SK-N-SH (cell line): Measurements from ENCODE around the gene DIAPH1. TPM values are rescaled to one million over a fixed set of nuclear protein-coding genes. Genes with fewer than 3 reads are reported as not detected.

Experiments used
- CTCF ChIA-PET: fragments of 300-600, 350-600 bp; formaldehyde crosslinking; extraction: SDS; loops from one replicate; lab custom pipeline; 2021; lab: Yijun Ruan, JAX
- POLR2A ChIA-PET: fragments of 350-600 bp; sonication (Branson Sonifier 250); formaldehyde crosslinking; extraction: SDS; loops from one replicate; lab custom pipeline; 2020; ENCODE audit warnings: antibody characterized with exemption, inconsistent platforms; lab: Yijun Ruan, JAX
- DNase-seq: peaks from one replicate; pipeline ENCODE4 v3.0.0; 2012
- H2AFZ ChIP-seq: fragments of 200-600 bp; sonication (generic); 2 replicates; pipeline ENCODE4 v1.8.1; 2016; ENCODE audit warnings: antibody characterized with exemption, mild to moderate bottlenecking, low read depth
- H3F3A ChIP-seq: fragments of 200-600 bp; sonication (generic); replicated peaks from 2 replicates; pipeline ENCODE3; 2016; ENCODE audit warnings: antibody characterized with exemption, mild to moderate bottlenecking; ENCODE audit not compliant: insufficient read depth
- H3K27ac ChIP-seq, 2 experiments: fragments of 200-500 bp in 1 of 2; fragments of 200-600 bp in 1 of 2; sonication (Bioruptor generic) in 1 of 2; sonication (generic), shearing (Covaris generic) in 1 of 2; 2 replicates each; pipeline versions ENCODE4 v1.5.1 to v1.6.1; 2014 to 2016; ENCODE audit warnings: low read depth in 2 of 2, inconsistent platforms in 1 of 2, low read length in 1 of 2, mild to moderate bottlenecking in 1 of 2, mixed read lengths in 1 of 2
- H3K27me3 ChIP-seq: fragments of 200-600 bp; sonication (generic), shearing (Covaris generic); 2 replicates; pipeline ENCODE4 v1.6.1; 2016; ENCODE audit warnings: mixed run types; ENCODE audit not compliant: insufficient read depth
- H3K36me3 ChIP-seq, 2 experiments: fragments of 200-500 bp in 1 of 2; fragments of 200-600 bp in 1 of 2; sonication (Bioruptor generic) in 1 of 2; sonication (generic) in 1 of 2; replicated peaks in 1 of 2; 2 replicates each; pipeline versions ENCODE3 to v1.5.1; 2014 to 2016; ENCODE audit warnings: low read length in 1 of 2, mild to moderate bottlenecking in 1 of 2; ENCODE audit not compliant: insufficient read depth in 2 of 2, control insufficient read depth in 1 of 2
- H3K4me1 ChIP-seq, 2 experiments: fragments of 200-500 bp in 1 of 2; fragments of 200-600 bp in 1 of 2; sonication (Bioruptor generic) in 1 of 2; sonication (generic), shearing (Covaris generic) in 1 of 2; 2 replicates each; pipeline versions ENCODE4 v1.5.1 to v1.6.1; 2014 to 2016; ENCODE audit warnings: low read depth in 1 of 2, low read length in 1 of 2, mixed run types in 1 of 2; ENCODE audit not compliant: insufficient read depth in 2 of 2, control insufficient read depth in 1 of 2
- H3K4me2 ChIP-seq: fragments of 200-600 bp; sonication (generic), shearing (Covaris generic); 2 replicates; pipeline ENCODE4 v1.6.1; 2017; ENCODE audit warnings: mixed run types
- H3K4me3 ChIP-seq, 2 experiments: fragments of 200-500 bp in 1 of 2; fragments of 200-600 bp in 1 of 2; sonication (Bioruptor generic) in 1 of 2; sonication (generic), shearing (Covaris generic) in 1 of 2; 2 replicates each; pipeline versions ENCODE4 v1.5.1 to v1.8.1; 2014 to 2016; ENCODE audit warnings: low read depth in 2 of 2, inconsistent platforms in 1 of 2, low read length in 1 of 2, mild to moderate bottlenecking in 1 of 2, mixed read lengths in 1 of 2, moderate library complexity in 1 of 2
- H3K79me2 ChIP-seq: fragments of 200-600 bp; sonication (generic); 2 replicates; pipeline ENCODE4 v1.8.1; 2017; ENCODE audit warnings: mild to moderate bottlenecking; ENCODE audit not compliant: insufficient read depth
- H3K9ac ChIP-seq: fragments of 200-600 bp; sonication (generic); 2 replicates; pipeline ENCODE4 v1.6.1; 2017; ENCODE audit warnings: mixed run types
- H3K9me2 ChIP-seq: fragments of 200-600 bp; sonication (generic); 2 replicates; pipeline ENCODE4 v1.6.1; 2017; ENCODE audit warnings: mixed run types
- H3K9me3 ChIP-seq: fragments of 200-600 bp; sonication (generic); 2 replicates; pipeline ENCODE4 v1.6.1; 2017; ENCODE audit warnings: mixed run types, mild to moderate bottlenecking, moderate library complexity
- H4K20me1 ChIP-seq: fragments of 200-600 bp; sonication (generic); 2 replicates; pipeline ENCODE4 v1.6.1; 2017; ENCODE audit warnings: mild to moderate bottlenecking, mixed run types; ENCODE audit not compliant: insufficient read depth
- CHD2 ChIP-seq: fragments of 150-350 bp; IDR thresholded peaks from 2 replicates; pipeline ENCODE4 v1.6.1; 2018; ENCODE audit warnings: low read length; ENCODE audit not compliant: partially characterized antibody
- ELF1 ChIP-seq: IDR thresholded peaks from 2 replicates; pipeline ENCODE4 v1.4.0; 2012
- EP300 ChIP-seq, 2 experiments: IDR thresholded peaks; 2 replicates each; pipeline versions ENCODE4 v1.4.0 to v1.6.1; 2012; ENCODE audit warnings: borderline replicate concordance in 1 of 2, low read depth in 1 of 2, low read length in 1 of 2
- EZH2phosphoT487 ChIP-seq: fragments of 200-600 bp; sonication (generic); IDR thresholded peaks from 2 replicates; pipeline ENCODE4 v1.6.1; 2017; ENCODE audit warnings: low read depth, mixed run types, mild to moderate bottlenecking, antibody characterized with exemption, moderate library complexity, borderline replicate concordance
- FOSL2 ChIP-seq: IDR thresholded peaks from 2 replicates; pipeline ENCODE4 v1.4.0; 2012; ENCODE audit warnings: low read depth, mild to moderate bottlenecking, moderate library complexity, borderline replicate concordance
- FOXJ3 ChIP-seq: sonication (generic); formaldehyde crosslinking; IDR thresholded peaks from 2 replicates; pipeline ENCODE4 v1.5.1; 2020; ENCODE audit warnings: mild to moderate bottlenecking, missing genetic modification reagents
- FOXM1 ChIP-seq: IDR thresholded peaks from 2 replicates; pipeline ENCODE4 v1.4.0; 2012; ENCODE audit warnings: low read depth, mild to moderate bottlenecking
- GABPA ChIP-seq: IDR thresholded peaks from 2 replicates; pipeline ENCODE4 v1.4.0; 2012; ENCODE audit warnings: low read depth, mild to moderate bottlenecking
- GATA2 ChIP-seq: sonication (generic); formaldehyde crosslinking; IDR thresholded peaks from 2 replicates; pipeline ENCODE4 v1.5.0; 2020; ENCODE audit warnings: mild to moderate bottlenecking, missing genetic modification reagents
- JUND ChIP-seq: IDR thresholded peaks from 2 replicates; pipeline ENCODE4 v1.4.0; 2012
- MAX ChIP-seq: IDR thresholded peaks from 2 replicates; pipeline ENCODE4 v1.4.0; 2012; ENCODE audit warnings: low read depth
- MEF2A ChIP-seq: IDR thresholded peaks from 2 replicates; pipeline ENCODE4 v1.4.0; 2012; ENCODE audit warnings: low read depth, borderline replicate concordance
- MXI1 ChIP-seq: IDR thresholded peaks from 2 replicates; pipeline ENCODE4 v1.6.1; 2012; ENCODE audit warnings: mild to moderate bottlenecking, low read depth, low read length, improper control_type of control experiment
- NRF1 ChIP-seq: IDR thresholded peaks from 2 replicates; pipeline ENCODE4 v1.6.1; 2012; ENCODE audit warnings: low read depth, mild to moderate bottlenecking, low read length
- PBX3 ChIP-seq: IDR thresholded peaks from 2 replicates; pipeline ENCODE4; 2012
- POLR2AphosphoS5 ChIP-seq: IDR thresholded peaks from 2 replicates; pipeline ENCODE4 v1.6.1; 2012; ENCODE audit warnings: low read depth, low read length
- RAD21 ChIP-seq: IDR thresholded peaks from 2 replicates; pipeline ENCODE4 v1.6.1; 2012; ENCODE audit warnings: mild to moderate bottlenecking, low read length
- RCOR1 ChIP-seq: fragments of 150-350 bp; IDR thresholded peaks from 2 replicates; pipeline ENCODE4 v1.6.1; 2017; ENCODE audit warnings: antibody characterized with exemption, low read length
- RFX5 ChIP-seq: IDR thresholded peaks from 2 replicates; pipeline ENCODE4 v1.6.1; 2012; ENCODE audit warnings: mild to moderate bottlenecking, improper control_type of control experiment, low read length
- RXRA ChIP-seq: IDR thresholded peaks from 2 replicates; pipeline ENCODE4 v1.4.0; 2012; ENCODE audit warnings: low read depth, mild to moderate bottlenecking, borderline replicate concordance
- SIN3A ChIP-seq: IDR thresholded peaks from 2 replicates; pipeline ENCODE4 v1.6.1; 2012; ENCODE audit warnings: low read depth, mild to moderate bottlenecking, low read length, moderate library complexity, borderline replicate concordance
- SMC3 ChIP-seq: IDR thresholded peaks from 2 replicates; pipeline ENCODE4 v1.6.1; 2012; ENCODE audit warnings: low read depth, low read length, improper control_type of control experiment
- TAF1 ChIP-seq: IDR thresholded peaks from 2 replicates; pipeline ENCODE4 v1.6.1; 2012; ENCODE audit warnings: low read depth, mild to moderate bottlenecking, low read length, moderate library complexity, borderline replicate concordance
- TCF12 ChIP-seq: IDR thresholded peaks from 2 replicates; pipeline ENCODE4 v1.4.0; 2012
- TEAD4 ChIP-seq: IDR thresholded peaks from 2 replicates; pipeline ENCODE4 v1.4.0; 2012; ENCODE audit warnings: mild to moderate bottlenecking, borderline replicate concordance; ENCODE audit not compliant: insufficient read depth
- YY1 ChIP-seq: IDR thresholded peaks from 2 replicates; pipeline ENCODE4 v1.4.0; 2012; ENCODE audit warnings: low read depth, mild to moderate bottlenecking
- WGBS: methylation state at CpG from one replicate; pipeline ENCODE4 v1.1.6; 2017; ENCODE audit warnings: low lambda C conversion rate; 5-methylcytosine and 5-hydroxymethylcytosine counted together
- polyA plus RNA-seq, 3 experiments: library from polyadenylated mRNA; depleted of rRNA; stranded (reverse); fragments of >200 nt; gene quantifications; 2 replicates each; pipeline ENCODE4 v1.2.3, GENCODE V29; 2012
- TF ChIP-seq, protein P1 (sequence below): fragments of 200-600 bp; sonication (generic); IDR thresholded peaks from 2 replicates; pipeline ENCODE4 v1.6.1; 2017; ENCODE audit warnings: antibody characterized with exemption, mild to moderate bottlenecking, moderate library complexity
- TF ChIP-seq, protein P2 (sequence below): IDR thresholded peaks from 2 replicates; pipeline ENCODE4 v1.4.0; 2012; ENCODE audit warnings: low read depth, borderline replicate concordance

DIAPH1 gene
- polyA plus RNA-seq, 1 of the 3 experiments (the other 2 are of a cell fraction): 30.4 TPM

DNA sequence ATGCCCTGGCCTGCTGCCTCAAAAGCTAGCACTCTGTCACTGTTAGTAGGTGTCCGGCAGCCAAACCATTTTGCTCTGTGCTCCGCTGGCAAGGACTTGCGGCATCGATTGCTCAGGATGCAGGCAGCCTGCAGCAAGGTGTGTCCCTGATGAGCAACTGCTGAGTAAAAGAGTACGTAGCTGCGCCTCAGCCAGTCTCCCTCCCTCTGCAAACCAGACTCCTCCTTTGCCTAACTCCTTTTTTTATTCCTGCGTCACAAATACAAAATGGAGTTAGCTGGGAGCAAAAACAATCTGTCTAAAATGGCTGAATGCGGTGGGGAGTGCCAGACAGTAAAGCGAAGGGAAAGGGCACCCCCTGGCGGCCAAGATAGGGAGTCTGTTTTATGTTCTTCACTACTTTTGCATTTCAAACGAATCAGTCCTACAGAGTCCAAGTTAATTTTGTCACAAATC, 61.1 kb downstream of the DIAPH1 start:
- H3K9ac ChIP-seq: peak overlapping the region; percentile 56

More for the DNA sequence above, 61.1 kb downstream of the DIAPH1 start:
- no peaks in the 10 kb centered on the region for H3K9me2 ChIP-seq
- TF ChIP-seq FOXM1: no peak
- TF ChIP-seq NRF1: 0 out of 2 replicates have a peak, but pooled peaks have one; percentile 21
- peak; percentile 22; the same call in 1 of the 2 replicates for TF ChIP-seq RXRA
- TF ChIP-seq TCF12: peak; percentile 62
- TF ChIP-seq EP300 (IDR thresholded peaks at IDR 0.05; ENCODE audit: borderline replicate concordance in 1 of 2, low read depth in 1 of 2, low read length in 1 of 2): peak; percentile 28 to 48; a peak in 3 of 4 replicates
- peak; percentile 95 for TF ChIP-seq RFX5
- TF ChIP-seq GATA2: no peak
- peak; percentile 87 for TF ChIP-seq CHD2
- TF ChIP-seq, protein P1, sequence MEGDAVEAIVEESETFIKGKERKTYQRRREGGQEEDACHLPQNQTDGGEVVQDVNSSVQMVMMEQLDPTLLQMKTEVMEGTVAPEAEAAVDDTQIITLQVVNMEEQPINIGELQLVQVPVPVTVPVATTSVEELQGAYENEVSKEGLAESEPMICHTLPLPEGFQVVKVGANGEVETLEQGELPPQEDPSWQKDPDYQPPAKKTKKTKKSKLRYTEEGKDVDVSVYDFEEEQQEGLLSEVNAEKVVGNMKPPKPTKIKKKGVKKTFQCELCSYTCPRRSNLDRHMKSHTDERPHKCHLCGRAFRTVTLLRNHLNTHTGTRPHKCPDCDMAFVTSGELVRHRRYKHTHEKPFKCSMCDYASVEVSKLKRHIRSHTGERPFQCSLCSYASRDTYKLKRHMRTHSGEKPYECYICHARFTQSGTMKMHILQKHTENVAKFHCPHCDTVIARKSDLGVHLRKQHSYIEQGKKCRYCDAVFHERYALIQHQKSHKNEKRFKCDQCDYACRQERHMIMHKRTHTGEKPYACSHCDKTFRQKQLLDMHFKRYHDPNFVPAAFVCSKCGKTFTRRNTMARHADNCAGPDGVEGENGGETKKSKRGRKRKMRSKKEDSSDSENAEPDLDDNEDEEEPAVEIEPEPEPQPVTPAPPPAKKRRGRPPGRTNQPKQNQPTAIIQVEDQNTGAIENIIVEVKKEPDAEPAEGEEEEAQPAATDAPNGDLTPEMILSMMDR: peak; percentile 93
- TF ChIP-seq RAD21: peak; percentile 96
- TF ChIP-seq, protein P2, sequence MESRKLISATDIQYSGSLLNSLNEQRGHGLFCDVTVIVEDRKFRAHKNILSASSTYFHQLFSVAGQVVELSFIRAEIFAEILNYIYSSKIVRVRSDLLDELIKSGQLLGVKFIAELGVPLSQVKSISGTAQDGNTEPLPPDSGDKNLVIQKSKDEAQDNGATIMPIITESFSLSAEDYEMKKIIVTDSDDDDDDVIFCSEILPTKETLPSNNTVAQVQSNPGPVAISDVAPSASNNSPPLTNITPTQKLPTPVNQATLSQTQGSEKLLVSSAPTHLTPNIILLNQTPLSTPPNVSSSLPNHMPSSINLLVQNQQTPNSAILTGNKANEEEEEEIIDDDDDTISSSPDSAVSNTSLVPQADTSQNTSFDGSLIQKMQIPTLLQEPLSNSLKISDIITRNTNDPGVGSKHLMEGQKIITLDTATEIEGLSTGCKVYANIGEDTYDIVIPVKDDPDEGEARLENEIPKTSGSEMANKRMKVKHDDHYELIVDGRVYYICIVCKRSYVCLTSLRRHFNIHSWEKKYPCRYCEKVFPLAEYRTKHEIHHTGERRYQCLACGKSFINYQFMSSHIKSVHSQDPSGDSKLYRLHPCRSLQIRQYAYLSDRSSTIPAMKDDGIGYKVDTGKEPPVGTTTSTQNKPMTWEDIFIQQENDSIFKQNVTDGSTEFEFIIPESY: no peak
- peak; percentile 54 for TF ChIP-seq JUND
- peak; percentile 77 for TF ChIP-seq RCOR1
- no peak for TF ChIP-seq GABPA
- TF ChIP-seq SIN3A: 0 out of 2 replicates have a peak, but pooled peaks have one; percentile 44
- TF ChIP-seq MAX: peak; percentile 83
- TF ChIP-seq SMC3: peak; percentile 98
- TF ChIP-seq PBX3: peak; percentile 41
- TF ChIP-seq MXI1: peak; percentile 68
- no peak for TF ChIP-seq MEF2A
- peak; percentile 97 for TF ChIP-seq TEAD4
- TF ChIP-seq FOXJ3 (CRISPR knock-in tag): peak; percentile 83
- peak; percentile 82 for TF ChIP-seq TAF1
- TF ChIP-seq POLR2AphosphoS5: peak; percentile 71
- no peak for TF ChIP-seq ELF1
- TF ChIP-seq YY1: peak; percentile 99
- no peak for TF ChIP-seq EZH2phosphoT487
- TF ChIP-seq FOSL2: peak; percentile 67; the same call in 1 of the 2 replicates
- H3K9me3 ChIP-seq: no peaks in the 10 kb centered on the region
- H3F3A ChIP-seq: peaks cover 14% of the 10 kb centered on the region
- H3K4me2 ChIP-seq: peak overlapping the region; percentile 62
- H3K27ac ChIP-seq: peak overlapping the region; percentile 91 to 100
- H3K27me3 ChIP-seq: no peaks in the 10 kb centered on the region
- H2AFZ ChIP-seq: peak overlapping the region; percentile 88
- peaks cover 5% of the 10 kb centered on the region; the same call in 1 of the 2 replicates for H3K79me2 ChIP-seq
- DNase-seq: peak; percentile 69
- POLR2A ChIA-PET: interaction anchor here (1.0 to 2.9 kb wide), 11 partner anchors 22 to 334 kb away, joined by 3 to 16 read pairs (median 7); partner anchors contain the start of genes DIAPH1, PCDHB14, PCDHGA7 and PCDHGB7
- CTCF ChIA-PET: interaction anchor here (0.6 to 10.4 kb wide), 88 partner anchors 10 to 631 kb away, joined by 3 to 191 read pairs (median 6); partner anchors contain the start of genes PCDHB11, PCDHB12, PCDHB14 and PCDHB15
- H4K20me1 ChIP-seq: no peaks in the 10 kb centered on the region
- peaks cover 21 to 23% of the 10 kb centered on the region in 2 experiments; a peak in 3 of 4 replicates for H3K4me1 ChIP-seq
- H3K4me3 ChIP-seq: peak overlapping the region; percentile 34 to 39; a peak in 3 of 4 replicates
- WGBS: 17% methylated on average over 11 of the region's 11 CpGs
- peaks cover 14 to 18% of the 10 kb centered on the region in 2 experiments for H3K36me3 ChIP-seq
